Breast epithelium (tissue), 3 donors: Measurements from ENCODE around the gene GLMN.

Experiments
- POLR2AphosphoS5 ChIP-seq, 3 donors: sonication (generic); formaldehyde crosslinking; IDR thresholded peaks; one replicate each; pipeline ENCODE4 v1.6.1; 2017; ENCODE audit warnings: antibody characterized with exemption in 3 of 3
- TF ChIP-seq, protein P1 (sequence below), 3 donors: fragments of 450-650 bp; IDR thresholded peaks; one replicate each; pipeline ENCODE4 v1.5.1; 2016 to 2017; ENCODE audit warnings: antibody characterized with exemption in 3 of 3, mild to moderate bottlenecking in 3 of 3, moderate library complexity in 3 of 3

DNA sequence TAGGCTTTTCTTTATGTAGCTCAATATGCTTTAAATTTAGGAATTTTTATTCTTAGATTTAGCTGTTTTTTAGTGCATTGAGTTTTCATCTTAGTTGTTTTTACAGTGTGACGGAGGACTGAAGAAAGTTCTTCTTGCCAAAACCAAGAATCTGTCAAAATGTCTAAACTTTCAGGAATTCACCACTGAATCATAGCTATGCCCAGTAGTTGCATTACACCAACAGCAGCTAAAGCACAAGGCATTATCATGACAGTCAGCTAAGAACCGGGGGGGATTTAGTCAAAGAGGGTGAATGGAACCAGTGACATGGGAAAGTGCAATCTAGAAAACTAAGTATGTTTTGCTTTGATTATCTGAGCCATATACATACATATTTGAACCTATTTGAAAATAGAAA lies 87.6 kb downstream of the GLMN start:
- TF ChIP-seq, protein P1, sequence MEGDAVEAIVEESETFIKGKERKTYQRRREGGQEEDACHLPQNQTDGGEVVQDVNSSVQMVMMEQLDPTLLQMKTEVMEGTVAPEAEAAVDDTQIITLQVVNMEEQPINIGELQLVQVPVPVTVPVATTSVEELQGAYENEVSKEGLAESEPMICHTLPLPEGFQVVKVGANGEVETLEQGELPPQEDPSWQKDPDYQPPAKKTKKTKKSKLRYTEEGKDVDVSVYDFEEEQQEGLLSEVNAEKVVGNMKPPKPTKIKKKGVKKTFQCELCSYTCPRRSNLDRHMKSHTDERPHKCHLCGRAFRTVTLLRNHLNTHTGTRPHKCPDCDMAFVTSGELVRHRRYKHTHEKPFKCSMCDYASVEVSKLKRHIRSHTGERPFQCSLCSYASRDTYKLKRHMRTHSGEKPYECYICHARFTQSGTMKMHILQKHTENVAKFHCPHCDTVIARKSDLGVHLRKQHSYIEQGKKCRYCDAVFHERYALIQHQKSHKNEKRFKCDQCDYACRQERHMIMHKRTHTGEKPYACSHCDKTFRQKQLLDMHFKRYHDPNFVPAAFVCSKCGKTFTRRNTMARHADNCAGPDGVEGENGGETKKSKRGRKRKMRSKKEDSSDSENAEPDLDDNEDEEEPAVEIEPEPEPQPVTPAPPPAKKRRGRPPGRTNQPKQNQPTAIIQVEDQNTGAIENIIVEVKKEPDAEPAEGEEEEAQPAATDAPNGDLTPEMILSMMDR (IDR thresholded peaks at IDR 0.05): no peak
- TF ChIP-seq POLR2AphosphoS5 (IDR thresholded peaks at IDR 0.05): no peak
